ENCODE results near the gene TRAPPC5. TPM values are rescaled to one million over a fixed set of nuclear protein-coding genes. Genes with fewer than 3 reads are reported as not detected.

Gene TRAPPC5
- total RNA-seq, 1 experiment from 2014 or later, result 317 TPM

GRCh38 chr19:7690779-7691258 is 10.2 kb downstream of the TRAPPC5 start:
- ChIA-PET POLR2A (ENCODE audit: unreplicated experiment) (no interaction called here), CTCF (no interaction called here)
- 0 out of 2 replicates have a peak, but pooled peaks cover 2% of the 10 kb centered on the region for H3K27me3 ChIP-seq (ENCODE audit: low read length)
- TF ChIP-seq CTCF (conservative IDR thresholded peaks at IDR 0.05; ENCODE audit: low read depth, low read length) (no peak), EZH2 (IDR thresholded peaks at IDR 0.05; ENCODE audit: low read length, unreplicated experiment) (no peak), EZH2phosphoT487 (IDR thresholded peaks at IDR 0.05; ENCODE audit: borderline replicate concordance, low read length) (no peak)
- BruUV-seq (replicated peaks), result no TSS peak
- H4K20me1 ChIP-seq (ENCODE audit: low read length), result no peaks in the 10 kb centered on the region
- no peak overlapping the region for H2AFZ ChIP-seq (ENCODE audit: low read length)
- no peak overlapping the region for H3K9ac ChIP-seq (ENCODE audit: low read length)
- H3K27ac ChIP-seq (ENCODE audit: low read length), result no peak overlapping the region
- H3K36me3 ChIP-seq (ENCODE audit: low read depth, low read length), result no peaks in the 10 kb centered on the region
- ATAC-seq, result no peak
- H3K9me2 ChIP-seq (replicated peaks; ENCODE audit: low read length), result no peaks in the 10 kb centered on the region
- DNase-seq, result no peak
- H3F3A ChIP-seq (ENCODE audit: low read length, unreplicated experiment), result no peaks in the 10 kb centered on the region
- H3K4me2 ChIP-seq (ENCODE audit: low read length), result no peak overlapping the region
- no peaks in the 10 kb centered on the region for H3K9me3 ChIP-seq (ENCODE audit: low read length)
- no peak overlapping the region for H3K4me3 ChIP-seq (ENCODE audit: low read length)
- no peaks in the 10 kb centered on the region for H3K79me2 ChIP-seq (ENCODE audit: low read length)
- intact Hi-C loops (cut with micrococcal nuclease), result no loop called here
- H3K4me1 ChIP-seq (ENCODE audit: insufficient read depth, low read length), result no peaks in the 10 kb centered on the region

- Histone ChIP-seq H3K4me2 (ENCODE audit: low read length) (no peak overlapping the region), H2AFZ (ENCODE audit: low read length) (no peak overlapping the region), H3K27ac (ENCODE audit: low read length) (no peak overlapping the region), H3K9ac (ENCODE audit: low read length) (no peak overlapping the region), H3F3A (ENCODE audit: low read length, unreplicated experiment) (no peaks in the 10 kb centered on the region), H3K36me3 (ENCODE audit: low read depth, low read length) (no peaks in the 10 kb centered on the region), H4K20me1 (ENCODE audit: low read length) (no peaks in the 10 kb centered on the region), H3K9me2 (replicated peaks; ENCODE audit: low read length) (no peaks in the 10 kb centered on the region), H3K27me3 (ENCODE audit: low read length) (peaks cover 4% of the 10 kb centered on the region; the same call in 1 of the 2 replicates), H3K4me3 (ENCODE audit: low read length) (no peak overlapping the region), H3K4me1 (ENCODE audit: insufficient read depth, low read length) (no peaks in the 10 kb centered on the region), H3K9me3 (ENCODE audit: low read length) (no peaks in the 10 kb centered on the region), H3K79me2 (ENCODE audit: low read length) (no peaks in the 10 kb centered on the region)
- DNase-seq (no peak), ATAC-seq (no peak)
- no TSS peak for BruUV-seq (replicated peaks)
- intact Hi-C loops (cut with micrococcal nuclease), result no loop called here
- CTCF ChIA-PET, result no interaction called here
- POLR2A ChIA-PET (ENCODE audit: unreplicated experiment), result no interaction called here
- TF ChIP-seq EZH2phosphoT487 (IDR thresholded peaks at IDR 0.05; ENCODE audit: borderline replicate concordance, low read length) (no peak), EZH2 (IDR thresholded peaks at IDR 0.05; ENCODE audit: low read length, unreplicated experiment) (no peak)
These were observed 10.9 kb downstream of the TRAPPC5 start for GRCh38 chr19:7691497-7691896.

GRCh38 chr19:7692417-7693088 is 11.9 kb downstream of the TRAPPC5 start:
- BruUV-seq (replicated peaks), result no TSS peak
- DNase-seq (no peak), ATAC-seq (no peak)
- intact Hi-C loops (cut with micrococcal nuclease), result no loop called here
- no peaks in the 10 kb centered on the region for H3F3A ChIP-seq (ENCODE audit: low read length, unreplicated experiment)
- no peak overlapping the region for H3K4me2 ChIP-seq (ENCODE audit: low read length)
- H3K27me3 ChIP-seq (ENCODE audit: low read length), result peaks cover 15% of the 10 kb centered on the region
- H3K4me3 ChIP-seq (ENCODE audit: low read length), result no peak overlapping the region
- H2AFZ ChIP-seq (ENCODE audit: low read length), result no peak overlapping the region
- no peak overlapping the region for H3K9ac ChIP-seq (ENCODE audit: low read length)
- ChIA-PET POLR2A (ENCODE audit: unreplicated experiment) (no interaction called here), CTCF (no interaction called here)
- H3K4me1 ChIP-seq (ENCODE audit: insufficient read depth, low read length), result no peaks in the 10 kb centered on the region
- H3K27ac ChIP-seq (ENCODE audit: low read length), result no peak overlapping the region
- H3K36me3 ChIP-seq (ENCODE audit: low read depth, low read length), result no peaks in the 10 kb centered on the region
- H3K9me2 ChIP-seq (replicated peaks; ENCODE audit: low read length), result no peaks in the 10 kb centered on the region
- H3K9me3 ChIP-seq (ENCODE audit: low read length), result no peaks in the 10 kb centered on the region
- no peaks in the 10 kb centered on the region for H4K20me1 ChIP-seq (ENCODE audit: low read length)
- no peaks in the 10 kb centered on the region for H3K79me2 ChIP-seq (ENCODE audit: low read length)
- TF ChIP-seq CTCF (conservative IDR thresholded peaks at IDR 0.05; ENCODE audit: low read depth, low read length), result no peak
- no peak for TF ChIP-seq EZH2phosphoT487 (IDR thresholded peaks at IDR 0.05; ENCODE audit: borderline replicate concordance, low read length)
- no peak for TF ChIP-seq EZH2 (IDR thresholded peaks at IDR 0.05; ENCODE audit: low read length, unreplicated experiment)
